Neural progenitor cell (in vitro differentiated cells): Measurements from ENCODE around the gene RRAS2. TPM values are rescaled to one million over a fixed set of nuclear protein-coding genes. Genes with fewer than 3 reads are reported as not detected.

Experiments
- DNase-seq: peaks from one replicate; pipeline ENCODE4 v3.0.0-alpha.2; 2016; ENCODE audit warnings: low spot score
- H2AFZ ChIP-seq: fragments of 200-600 bp; sonication (generic); replicated peaks from 2 replicates; pipeline ENCODE4 v1.6.1; 2016; ENCODE audit warnings: antibody characterized with exemption
- H3F3A ChIP-seq: fragments of 200-600 bp; sonication (generic); 2 replicates; pipeline ENCODE4 v1.6.1; 2016; ENCODE audit warnings: antibody characterized with exemption, low read depth
- H3K27ac ChIP-seq: fragments of 200-600 bp; sonication (generic); 2 replicates; pipeline ENCODE4 v1.5.1; 2016; ENCODE audit warnings: mild to moderate bottlenecking
- H3K27me3 ChIP-seq: fragments of 200-600 bp; sonication (generic); 2 replicates; pipeline ENCODE4 v1.6.1; 2016; ENCODE audit warnings: mild to moderate bottlenecking, moderate library complexity
- H3K36me3 ChIP-seq: fragments of 200-600 bp; sonication (generic); 2 replicates; pipeline ENCODE4 v1.5.1; 2016
- H3K4me1 ChIP-seq: fragments of 200-600 bp; sonication (generic); 2 replicates; pipeline ENCODE4 v1.6.1; 2016; ENCODE audit warnings: mixed run types
- H3K4me2 ChIP-seq: fragments of 200-600 bp; sonication (generic); 2 replicates; pipeline ENCODE4 v1.6.1; 2016
- H3K4me3 ChIP-seq: fragments of 200-600 bp; sonication (generic); 2 replicates; pipeline ENCODE4 v1.5.1; 2016
- H3K79me2 ChIP-seq: fragments of 200-600 bp; sonication (generic); 2 replicates; pipeline ENCODE4 v1.6.1; 2016; ENCODE audit warnings: low read depth
- H3K9ac ChIP-seq: fragments of 200-600 bp; sonication (generic); 2 replicates; pipeline ENCODE4 v1.6.1; 2016
- H3K9me3 ChIP-seq: fragments of 200-600 bp; sonication (generic); 2 replicates; pipeline ENCODE4 v1.5.1; 2016; ENCODE audit warnings: low read depth
- H4K20me1 ChIP-seq: fragments of 200-600 bp; sonication (generic); 2 replicates; pipeline ENCODE4 v1.6.1; 2016; ENCODE audit warnings: low read depth
- H3K27ac Mint-ChIP-seq: 3 replicates; pipeline ENCODE4 v1.8.0; 2021; ENCODE audit warnings: mixed read lengths
- H3K27me3 Mint-ChIP-seq: 2 replicates; pipeline ENCODE4 v1.8.0; 2022; ENCODE audit warnings: low read depth, mild to moderate bottlenecking, inconsistent platforms, moderate library complexity, mixed read lengths; ENCODE audit not compliant: insufficient read depth
- H3K36me3 Mint-ChIP-seq: 3 replicates; pipeline ENCODE4 v1.8.0; 2021; ENCODE audit warnings: mixed read lengths
- H3K4me1 Mint-ChIP-seq: 3 replicates; pipeline ENCODE4 v1.8.0; 2021; ENCODE audit warnings: mixed read lengths
- H3K4me3 Mint-ChIP-seq: 3 replicates; pipeline ENCODE4 v1.8.0; 2021; ENCODE audit warnings: mild to moderate bottlenecking, moderate library complexity, mixed read lengths
- H3K9me3 Mint-ChIP-seq: 3 replicates; pipeline ENCODE4 v1.8.0; 2020; ENCODE audit warnings: mixed read lengths
- CTCF ChIP-seq: fragments of 200-600 bp; sonication (generic); IDR thresholded peaks from 2 replicates; pipeline ENCODE4 v1.5.1; 2017; ENCODE audit warnings: antibody characterized with exemption, mild to moderate bottlenecking
- EZH2 ChIP-seq: fragments of 200-600 bp; sonication (generic); IDR thresholded peaks from 2 replicates; pipeline ENCODE4 v1.6.1; 2017; ENCODE audit warnings: antibody characterized with exemption, mild to moderate bottlenecking, moderate library complexity
- EZH2phosphoT487 ChIP-seq: fragments of 200-600 bp; sonication (generic); IDR thresholded peaks from 2 replicates; pipeline ENCODE4 v1.6.1; 2017; ENCODE audit warnings: antibody characterized with exemption
- total RNA-seq: library from RNA; depleted of rRNA; stranded (reverse); fragments of >200 nt; gene quantifications from 2 replicates; pipeline ENCODE4 v1.2.3, GENCODE V29; 2015; ENCODE audit warnings: low replicate concordance

Gene RRAS2
- total RNA-seq, 1 donor from 2014 or later, result 129 TPM

- peak overlapping the region; percentile 52 for H3K4me2 ChIP-seq
- DNase-seq, result peak; percentile 48
- H3K27ac ChIP-seq, result peak overlapping the region; percentile 24
- no peaks in the 10 kb centered on the region for H3K36me3 ChIP-seq
- H3K9me3 ChIP-seq, result no peaks in the 10 kb centered on the region
- H3K4me1 ChIP-seq, result peaks cover 20% of the 10 kb centered on the region
- H4K20me1 ChIP-seq, result no peaks in the 10 kb centered on the region
- H3F3A ChIP-seq, result peaks cover 6% of the 10 kb centered on the region
- Mint-ChIP-seq H3K36me3 (peaks cover 26% of the 10 kb centered on the region), H3K9me3 (peaks cover 53% of the 10 kb centered on the region), H3K4me1 (no peaks in the 10 kb centered on the region), H3K4me3 (no peak overlapping the region), H3K27me3 (no peaks in the 10 kb centered on the region), H3K27ac (no peak overlapping the region)
- no peaks in the 10 kb centered on the region for H3K27me3 ChIP-seq
- TF ChIP-seq EZH2 (no peak), CTCF (no peak), EZH2phosphoT487 (no peak)
- no peak overlapping the region for H2AFZ ChIP-seq
- H3K4me3 ChIP-seq, result no peak overlapping the region
- H3K9ac ChIP-seq, result no peak overlapping the region
- peaks cover 100% of the 10 kb centered on the region for H3K79me2 ChIP-seq
These were observed 18.3 kb downstream of the RRAS2 start for GRCh38 chr11:14340721-14341120.

- Histone ChIP-seq H3K79me2 (peaks cover 100% of the 10 kb centered on the region), H3K4me1 (peaks cover 20% of the 10 kb centered on the region), H3K27me3 (no peaks in the 10 kb centered on the region), H3K27ac (no peak overlapping the region), H3K4me2 (no peak overlapping the region), H4K20me1 (no peaks in the 10 kb centered on the region), H3F3A (peaks cover 7% of the 10 kb centered on the region), H3K36me3 (no peaks in the 10 kb centered on the region), H2AFZ (no peak overlapping the region), H3K9ac (no peak overlapping the region), H3K9me3 (no peaks in the 10 kb centered on the region), H3K4me3 (no peak overlapping the region)
- peaks cover 19% of the 10 kb centered on the region for H3K36me3 Mint-ChIP-seq
- no peak for TF ChIP-seq CTCF
- TF ChIP-seq EZH2phosphoT487, result no peak
- peaks cover 43% of the 10 kb centered on the region for H3K9me3 Mint-ChIP-seq
- no peak overlapping the region for H3K27ac Mint-ChIP-seq
- H3K4me3 Mint-ChIP-seq, result no peak overlapping the region
- H3K27me3 Mint-ChIP-seq, result no peaks in the 10 kb centered on the region
- DNase-seq, result no peak
- no peaks in the 10 kb centered on the region for H3K4me1 Mint-ChIP-seq
These were observed 19.6 kb downstream of the RRAS2 start for GRCh38 chr11:14339356-14339755.

- Mint-ChIP-seq H3K4me3 (no peak overlapping the region), H3K27ac (no peak overlapping the region), H3K36me3 (peaks cover 14% of the 10 kb centered on the region), H3K9me3 (peaks cover 30% of the 10 kb centered on the region), H3K4me1 (no peaks in the 10 kb centered on the region), H3K27me3 (no peaks in the 10 kb centered on the region)
- no peak overlapping the region for H3K9ac ChIP-seq
- H2AFZ ChIP-seq, result no peak overlapping the region
- H3K4me1 ChIP-seq, result peaks cover 15% of the 10 kb centered on the region
- no peaks in the 10 kb centered on the region for H3K9me3 ChIP-seq
- no peak for DNase-seq
- H3K4me2 ChIP-seq, result no peak overlapping the region
- H3K79me2 ChIP-seq, result peaks cover 100% of the 10 kb centered on the region
- no peaks in the 10 kb centered on the region for H3K36me3 ChIP-seq
- H4K20me1 ChIP-seq, result peaks cover 3% of the 10 kb centered on the region
- TF ChIP-seq EZH2phosphoT487 (no peak), CTCF (no peak), EZH2 (no peak)
- H3K27ac ChIP-seq, result no peak overlapping the region
- H3K27me3 ChIP-seq, result no peaks in the 10 kb centered on the region
- peaks cover 4% of the 10 kb centered on the region for H3F3A ChIP-seq
- H3K4me3 ChIP-seq, result no peak overlapping the region
These were observed 22.2 kb downstream of the RRAS2 start for GRCh38 chr11:14336507-14337503.
